Cardiac muscle cell (in vitro differentiated cells and primary cell): ENCODE results near the gene PPP2R2C. TPM values are rescaled to one million over a fixed set of nuclear protein-coding genes. Genes with fewer than 3 reads are reported as not detected.

Source experiments
- DNase-seq, 2 donors: peaks; one replicate each; pipeline versions ENCODE4 v3.0.0 to v3.0.0-alpha.2; 2010 to 2017; ENCODE audit warnings: low read depth in 1 of 2, low spot score in 1 of 2
- H3K27ac ChIP-seq: fragments of 200-600 bp; sonication (generic); 2 replicates; pipeline ENCODE4 v1.5.1; 2016
- H3K27me3 ChIP-seq: fragments of 200-600 bp; sonication (generic); 2 replicates; pipeline ENCODE4 v1.6.0; 2016; ENCODE audit warnings: control low read depth
- H3K36me3 ChIP-seq: fragments of 200-600 bp; sonication (generic); 2 replicates; pipeline ENCODE4 v1.5.1; 2016; ENCODE audit warnings: control low read depth
- H3K4me1 ChIP-seq: fragments of 200-600 bp; sonication (generic); 2 replicates; pipeline ENCODE4 v1.8.1; 2017; ENCODE audit warnings: low read depth, mild to moderate bottlenecking, mixed run types
- H3K4me3 ChIP-seq: fragments of 200-600 bp; sonication (generic); 2 replicates; pipeline ENCODE4 v1.5.1; 2016; ENCODE audit warnings: mild to moderate bottlenecking
- H3K9me3 ChIP-seq: fragments of 200-600 bp; sonication (generic); 2 replicates; pipeline ENCODE4 v1.5.1; 2017; ENCODE audit warnings: low read depth, mild to moderate bottlenecking, control low read depth
- polyA plus RNA-seq: library from polyadenylated mRNA; unstranded; fragments of >200 nt; fragmentation: Nextera tagmentation; extraction: Ambion mirVana; gene quantifications from 2 replicates; pipeline ENCODE4 v1.2.1, GENCODE V29; 2016
- total RNA-seq: library from RNA; depleted of rRNA; stranded (reverse); fragments of >200 nt; gene quantifications from 2 replicates; pipeline ENCODE4 v1.2.3, GENCODE V29; 2016
- TF ChIP-seq, protein P1 (sequence below): IDR thresholded peaks from 2 replicates; pipeline ENCODE4 v1.5.1; 2012; ENCODE audit warnings: low read depth, mild to moderate bottlenecking, low read length

The PPP2R2C gene
- total and polyA plus RNA-seq, 2 experiments from 2014 or later = not detected

GRCh38 chr4:6293097-6293445, 179.3 kb downstream of the PPP2R2C start:
- TF ChIP-seq, protein P1, sequence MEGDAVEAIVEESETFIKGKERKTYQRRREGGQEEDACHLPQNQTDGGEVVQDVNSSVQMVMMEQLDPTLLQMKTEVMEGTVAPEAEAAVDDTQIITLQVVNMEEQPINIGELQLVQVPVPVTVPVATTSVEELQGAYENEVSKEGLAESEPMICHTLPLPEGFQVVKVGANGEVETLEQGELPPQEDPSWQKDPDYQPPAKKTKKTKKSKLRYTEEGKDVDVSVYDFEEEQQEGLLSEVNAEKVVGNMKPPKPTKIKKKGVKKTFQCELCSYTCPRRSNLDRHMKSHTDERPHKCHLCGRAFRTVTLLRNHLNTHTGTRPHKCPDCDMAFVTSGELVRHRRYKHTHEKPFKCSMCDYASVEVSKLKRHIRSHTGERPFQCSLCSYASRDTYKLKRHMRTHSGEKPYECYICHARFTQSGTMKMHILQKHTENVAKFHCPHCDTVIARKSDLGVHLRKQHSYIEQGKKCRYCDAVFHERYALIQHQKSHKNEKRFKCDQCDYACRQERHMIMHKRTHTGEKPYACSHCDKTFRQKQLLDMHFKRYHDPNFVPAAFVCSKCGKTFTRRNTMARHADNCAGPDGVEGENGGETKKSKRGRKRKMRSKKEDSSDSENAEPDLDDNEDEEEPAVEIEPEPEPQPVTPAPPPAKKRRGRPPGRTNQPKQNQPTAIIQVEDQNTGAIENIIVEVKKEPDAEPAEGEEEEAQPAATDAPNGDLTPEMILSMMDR = no peak
- Histone ChIP-seq H3K9me3 (no peaks in the 10 kb centered on the region), H3K4me3 (no peak overlapping the region), H3K27me3 (no peaks in the 10 kb centered on the region), H3K27ac (no peak overlapping the region), H3K4me1 (no peaks in the 10 kb centered on the region), H3K36me3 (peaks cover 3% of the 10 kb centered on the region)
- DNase-seq = no peak

DNA sequence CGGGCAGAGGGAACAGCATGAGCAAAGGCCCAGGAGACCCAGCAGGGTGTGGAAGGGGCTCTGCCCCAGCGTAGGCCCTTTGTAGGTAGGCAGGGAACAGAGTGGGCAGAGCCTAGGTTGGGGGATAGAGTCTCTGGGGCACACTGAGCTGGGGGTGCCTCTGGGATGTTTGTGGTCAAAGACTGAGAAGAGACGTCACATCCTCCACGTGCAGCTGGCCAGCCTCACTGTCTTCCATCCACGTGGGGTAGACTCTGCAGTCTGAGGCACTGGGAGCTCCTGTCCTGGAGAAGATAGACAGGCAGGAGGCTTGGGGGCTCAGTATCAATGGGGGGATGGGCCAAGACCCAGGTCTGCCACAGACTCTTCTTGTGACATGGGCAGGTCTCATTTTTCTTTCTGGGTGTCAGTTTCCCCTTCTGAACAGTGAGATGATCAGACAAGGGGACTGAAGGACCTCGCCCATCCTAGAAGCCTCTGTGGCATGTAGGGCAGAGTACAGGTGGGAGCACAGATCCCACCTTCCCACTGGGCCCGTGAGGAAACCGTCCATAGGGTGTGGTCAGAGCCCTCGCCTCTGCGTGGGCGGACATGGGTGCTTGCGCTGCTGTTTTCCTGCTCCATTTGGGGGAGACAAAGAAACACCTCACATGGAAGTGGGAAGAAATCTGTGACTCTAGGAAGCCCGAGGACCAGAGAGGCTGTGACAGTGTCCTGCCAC, 179.9 kb downstream of the PPP2R2C start:
- H3K27ac ChIP-seq = no peak overlapping the region
- TF ChIP-seq, protein P1 = no peak
- DNase-seq = no peak
- peaks cover 3% of the 10 kb centered on the region for H3K36me3 ChIP-seq
- H3K4me3 ChIP-seq = no peak overlapping the region
- H3K4me1 ChIP-seq = no peaks in the 10 kb centered on the region
- H3K27me3 ChIP-seq = no peaks in the 10 kb centered on the region
- H3K9me3 ChIP-seq = no peaks in the 10 kb centered on the region

DNA sequence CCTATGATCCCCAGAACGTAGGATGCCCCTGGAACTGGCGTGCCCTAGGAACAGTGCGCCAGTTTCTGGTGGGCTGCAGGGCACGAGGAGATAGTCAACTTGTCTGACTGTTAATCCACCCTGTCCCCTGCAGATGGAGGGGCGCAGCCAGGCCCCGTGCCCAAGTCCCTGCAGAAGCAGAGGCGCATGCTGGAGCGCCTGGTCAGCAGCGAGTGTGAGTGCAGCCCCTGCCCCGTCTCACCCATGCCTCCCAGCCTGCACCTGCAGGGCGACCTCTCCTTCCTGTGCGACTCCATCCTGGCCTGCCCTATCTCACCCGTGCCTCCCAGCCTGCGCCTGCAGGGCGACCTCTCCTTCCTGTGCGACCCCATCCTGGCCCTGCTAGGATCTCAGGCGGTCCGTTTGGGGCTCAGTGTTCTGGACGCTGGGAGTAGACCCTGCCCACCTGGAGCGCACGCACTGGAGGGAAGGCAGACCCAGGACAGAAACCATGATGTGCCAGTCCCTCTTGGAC, 180.6 kb downstream of the PPP2R2C start:
- Histone ChIP-seq H3K36me3 (peaks cover 6% of the 10 kb centered on the region), H3K4me3 (no peak overlapping the region), H3K27ac (no peak overlapping the region), H3K9me3 (no peaks in the 10 kb centered on the region), H3K27me3 (no peaks in the 10 kb centered on the region), H3K4me1 (no peaks in the 10 kb centered on the region)
- TF ChIP-seq, protein P1 = no peak
- no peak for DNase-seq

DNA sequence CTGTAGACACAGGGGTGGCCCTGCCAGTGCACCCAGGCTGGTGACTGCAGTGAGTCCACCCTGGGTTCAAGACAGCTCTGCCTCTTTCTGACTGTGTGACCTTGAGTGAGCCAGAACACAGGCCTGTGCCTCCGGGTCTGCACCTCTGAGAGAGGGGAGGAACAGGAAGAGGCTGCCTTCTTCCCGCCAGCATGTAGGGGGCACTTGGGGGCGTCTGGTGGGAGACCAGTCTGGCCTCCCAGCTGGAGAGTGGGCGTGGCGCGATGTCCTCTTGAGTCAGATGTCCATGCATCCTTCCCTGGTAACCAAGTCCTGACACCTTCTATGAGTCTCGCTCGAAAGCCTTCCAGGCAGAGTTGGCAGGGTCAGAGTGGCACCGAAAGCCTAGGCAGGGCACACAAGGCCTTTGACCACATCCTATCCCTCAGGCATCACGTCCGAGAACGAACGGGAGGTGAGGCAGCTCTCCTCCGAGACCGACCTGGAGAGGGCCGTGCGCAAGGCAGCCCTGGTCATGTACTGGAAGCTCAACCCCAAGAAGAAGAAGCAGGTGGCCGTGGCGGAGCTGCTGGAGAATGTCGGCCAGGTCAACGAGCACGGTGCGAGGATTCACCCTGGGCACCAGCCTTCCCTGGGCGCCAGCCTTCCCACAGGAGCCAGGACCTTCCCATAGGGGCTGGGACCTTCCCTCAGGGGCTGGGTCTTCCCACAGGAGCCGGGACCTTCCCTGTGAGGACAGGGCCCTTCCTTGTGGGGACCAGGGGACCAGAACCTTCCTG, 181.5 kb downstream of the PPP2R2C start:
- Histone ChIP-seq H3K27me3 (no peaks in the 10 kb centered on the region), H3K27ac (no peak overlapping the region), H3K4me3 (no peak overlapping the region), H3K9me3 (no peaks in the 10 kb centered on the region), H3K4me1 (no peaks in the 10 kb centered on the region), H3K36me3 (peaks cover 6% of the 10 kb centered on the region)
- TF ChIP-seq, protein P1 = no peak
- DNase-seq = no peak

- H3K36me3 ChIP-seq = peaks cover 6% of the 10 kb centered on the region
- no peak overlapping the region for H3K27ac ChIP-seq
- TF ChIP-seq, protein P1 = no peak
- H3K9me3 ChIP-seq = no peaks in the 10 kb centered on the region
- H3K27me3 ChIP-seq = no peaks in the 10 kb centered on the region
- H3K4me3 ChIP-seq = no peak overlapping the region
- no peak for DNase-seq
- no peaks in the 10 kb centered on the region for H3K4me1 ChIP-seq
Observed at GRCh38 chr4:6290256-6290655, 182.2 kb downstream of the PPP2R2C start.
